SK-N-SH (cell line): ENCODE results near the gene KRT81. TPM values are rescaled to one million over a fixed set of nuclear protein-coding genes. Genes with fewer than 3 reads are reported as not detected.

Experiments
- CTCF ChIA-PET: fragments of 300-600, 350-600 bp; formaldehyde crosslinking; extraction: SDS; loops from one replicate; lab custom pipeline; 2021; lab: Yijun Ruan, JAX
- POLR2A ChIA-PET: fragments of 350-600 bp; sonication (Branson Sonifier 250); formaldehyde crosslinking; extraction: SDS; loops from one replicate; lab custom pipeline; 2020; ENCODE audit warnings: antibody characterized with exemption, inconsistent platforms; lab: Yijun Ruan, JAX
- DNase-seq: peaks from one replicate; pipeline ENCODE4 v3.0.0; 2012
- H2AFZ ChIP-seq: fragments of 200-600 bp; sonication (generic); 2 replicates; pipeline ENCODE4 v1.8.1; 2016; ENCODE audit warnings: antibody characterized with exemption, mild to moderate bottlenecking, low read depth
- H3F3A ChIP-seq: fragments of 200-600 bp; sonication (generic); replicated peaks from 2 replicates; pipeline ENCODE3; 2016; ENCODE audit warnings: antibody characterized with exemption, mild to moderate bottlenecking; ENCODE audit not compliant: insufficient read depth
- H3K27ac ChIP-seq, 2 experiments: fragments of 200-500 bp in 1 of 2; fragments of 200-600 bp in 1 of 2; sonication (Bioruptor generic) in 1 of 2; sonication (generic), shearing (Covaris generic) in 1 of 2; 2 replicates each; pipeline versions ENCODE4 v1.5.1 to v1.6.1; 2014 to 2016; ENCODE audit warnings: low read depth in 2 of 2, inconsistent platforms in 1 of 2, low read length in 1 of 2, mild to moderate bottlenecking in 1 of 2, mixed read lengths in 1 of 2
- H3K27me3 ChIP-seq: fragments of 200-600 bp; sonication (generic), shearing (Covaris generic); 2 replicates; pipeline ENCODE4 v1.6.1; 2016; ENCODE audit warnings: mixed run types; ENCODE audit not compliant: insufficient read depth
- H3K36me3 ChIP-seq, 2 experiments: fragments of 200-500 bp in 1 of 2; fragments of 200-600 bp in 1 of 2; sonication (Bioruptor generic) in 1 of 2; sonication (generic) in 1 of 2; replicated peaks in 1 of 2; 2 replicates each; pipeline versions ENCODE3 to v1.5.1; 2014 to 2016; ENCODE audit warnings: low read length in 1 of 2, mild to moderate bottlenecking in 1 of 2; ENCODE audit not compliant: insufficient read depth in 2 of 2, control insufficient read depth in 1 of 2
- H3K4me1 ChIP-seq, 2 experiments: fragments of 200-500 bp in 1 of 2; fragments of 200-600 bp in 1 of 2; sonication (Bioruptor generic) in 1 of 2; sonication (generic), shearing (Covaris generic) in 1 of 2; 2 replicates each; pipeline versions ENCODE4 v1.5.1 to v1.6.1; 2014 to 2016; ENCODE audit warnings: low read depth in 1 of 2, low read length in 1 of 2, mixed run types in 1 of 2; ENCODE audit not compliant: insufficient read depth in 2 of 2, control insufficient read depth in 1 of 2
- H3K4me2 ChIP-seq: fragments of 200-600 bp; sonication (generic), shearing (Covaris generic); 2 replicates; pipeline ENCODE4 v1.6.1; 2017; ENCODE audit warnings: mixed run types
- H3K4me3 ChIP-seq, 2 experiments: fragments of 200-500 bp in 1 of 2; fragments of 200-600 bp in 1 of 2; sonication (Bioruptor generic) in 1 of 2; sonication (generic), shearing (Covaris generic) in 1 of 2; 2 replicates each; pipeline versions ENCODE4 v1.5.1 to v1.8.1; 2014 to 2016; ENCODE audit warnings: low read depth in 2 of 2, inconsistent platforms in 1 of 2, low read length in 1 of 2, mild to moderate bottlenecking in 1 of 2, mixed read lengths in 1 of 2, moderate library complexity in 1 of 2
- H3K79me2 ChIP-seq: fragments of 200-600 bp; sonication (generic); 2 replicates; pipeline ENCODE4 v1.8.1; 2017; ENCODE audit warnings: mild to moderate bottlenecking; ENCODE audit not compliant: insufficient read depth
- H3K9ac ChIP-seq: fragments of 200-600 bp; sonication (generic); 2 replicates; pipeline ENCODE4 v1.6.1; 2017; ENCODE audit warnings: mixed run types
- H3K9me2 ChIP-seq: fragments of 200-600 bp; sonication (generic); 2 replicates; pipeline ENCODE4 v1.6.1; 2017; ENCODE audit warnings: mixed run types
- H3K9me3 ChIP-seq: fragments of 200-600 bp; sonication (generic); 2 replicates; pipeline ENCODE4 v1.6.1; 2017; ENCODE audit warnings: mixed run types, mild to moderate bottlenecking, moderate library complexity
- H4K20me1 ChIP-seq: fragments of 200-600 bp; sonication (generic); 2 replicates; pipeline ENCODE4 v1.6.1; 2017; ENCODE audit warnings: mild to moderate bottlenecking, mixed run types; ENCODE audit not compliant: insufficient read depth
- CHD2 ChIP-seq: fragments of 150-350 bp; IDR thresholded peaks from 2 replicates; pipeline ENCODE4 v1.6.1; 2018; ENCODE audit warnings: low read length; ENCODE audit not compliant: partially characterized antibody
- ELF1 ChIP-seq: IDR thresholded peaks from 2 replicates; pipeline ENCODE4 v1.4.0; 2012
- EZH2phosphoT487 ChIP-seq: fragments of 200-600 bp; sonication (generic); IDR thresholded peaks from 2 replicates; pipeline ENCODE4 v1.6.1; 2017; ENCODE audit warnings: low read depth, mixed run types, mild to moderate bottlenecking, antibody characterized with exemption, moderate library complexity, borderline replicate concordance
- FOXJ3 ChIP-seq: sonication (generic); formaldehyde crosslinking; IDR thresholded peaks from 2 replicates; pipeline ENCODE4 v1.5.1; 2020; ENCODE audit warnings: mild to moderate bottlenecking, missing genetic modification reagents
- NFIC ChIP-seq: IDR thresholded peaks from 2 replicates; pipeline ENCODE4 v1.4.0; 2012; ENCODE audit warnings: borderline replicate concordance
- POLR2AphosphoS5 ChIP-seq: IDR thresholded peaks from 2 replicates; pipeline ENCODE4 v1.6.1; 2012; ENCODE audit warnings: low read depth, low read length
- RCOR1 ChIP-seq: fragments of 150-350 bp; IDR thresholded peaks from 2 replicates; pipeline ENCODE4 v1.6.1; 2017; ENCODE audit warnings: antibody characterized with exemption, low read length
- TAF1 ChIP-seq: IDR thresholded peaks from 2 replicates; pipeline ENCODE4 v1.6.1; 2012; ENCODE audit warnings: low read depth, mild to moderate bottlenecking, low read length, moderate library complexity, borderline replicate concordance
- TCF12 ChIP-seq: IDR thresholded peaks from 2 replicates; pipeline ENCODE4 v1.4.0; 2012
- TEAD4 ChIP-seq: IDR thresholded peaks from 2 replicates; pipeline ENCODE4 v1.4.0; 2012; ENCODE audit warnings: mild to moderate bottlenecking, borderline replicate concordance; ENCODE audit not compliant: insufficient read depth
- YY1 ChIP-seq: IDR thresholded peaks from 2 replicates; pipeline ENCODE4 v1.4.0; 2012; ENCODE audit warnings: low read depth, mild to moderate bottlenecking
- whole genome bisulfite sequencing: methylation state at CpG from one replicate; pipeline ENCODE4 v1.1.6; 2017; ENCODE audit warnings: low lambda C conversion rate; 5-methylcytosine and 5-hydroxymethylcytosine counted together
- polyA plus RNA-seq, 3 experiments: library from polyadenylated mRNA; depleted of rRNA; stranded (reverse); fragments of >200 nt; gene quantifications; 2 replicates each; pipeline ENCODE4 v1.2.3, GENCODE V29; 2012
- TF ChIP-seq, protein P1 (sequence below): IDR thresholded peaks from 2 replicates; pipeline ENCODE4 v1.6.1; 2012; ENCODE audit warnings: mild to moderate bottlenecking, low read depth, low read length, moderate library complexity
- TF ChIP-seq, protein P2 (sequence below): IDR thresholded peaks from 2 replicates; pipeline ENCODE4 v1.4.0; 2012; ENCODE audit warnings: low read depth, borderline replicate concordance
- TF ChIP-seq, protein P3 (sequence below): fragments of 150-350 bp; IDR thresholded peaks from 2 replicates; pipeline ENCODE4 v1.6.1; 2016; ENCODE audit warnings: mild to moderate bottlenecking, low read depth, low read length
- TF ChIP-seq, protein P4 (sequence below): fragments of 150-350 bp; IDR thresholded peaks from 2 replicates; pipeline ENCODE4 v1.6.1; 2017; ENCODE audit warnings: antibody characterized with exemption, low read length, low read depth, borderline replicate concordance
- TF ChIP-seq, protein P5 (sequence below): IDR thresholded peaks from 2 replicates; pipeline ENCODE4 v1.4.0; 2012; ENCODE audit warnings: low read depth, borderline replicate concordance

KRT81 gene
- polyA plus RNA-seq, 1 of the 3 experiments (the other 2 are of a cell fraction) = 1.9 TPM

DNA sequence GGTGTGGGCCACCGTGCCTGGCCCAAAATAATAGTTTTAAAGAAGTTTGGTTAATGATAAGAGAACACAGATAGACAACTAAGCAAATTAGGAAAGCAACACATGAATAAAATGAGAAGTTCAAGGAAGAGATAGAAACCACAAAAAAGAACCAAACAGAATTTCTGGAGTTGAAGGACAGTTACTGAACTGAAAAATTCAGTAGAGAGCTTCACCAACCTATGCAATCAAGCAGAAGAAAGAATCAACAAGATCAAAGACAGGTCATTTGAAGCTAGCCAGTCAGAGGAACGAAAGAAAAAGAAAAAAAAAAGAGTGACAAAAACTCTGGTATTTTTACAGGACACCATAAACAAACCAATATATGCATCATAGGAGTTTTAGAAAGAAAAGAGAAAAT lies 45.3 kb upstream of the KRT81 start:
- no peaks in the 10 kb centered on the region for H3K9me2 ChIP-seq
- CTCF ChIA-PET = interaction anchor here (0.5 to 2.1 kb wide), 4 partner anchors 9 to 100 kb away, joined by 3 to 8 read pairs (median 3); no protein-coding TSS in a partner anchor
- H3F3A ChIP-seq = peaks cover 7% of the 10 kb centered on the region
- H3K4me3 ChIP-seq = no peak overlapping the region
- peaks cover 21% of the 10 kb centered on the region for H3K27me3 ChIP-seq
- no peak overlapping the region for H3K9ac ChIP-seq
- H3K36me3 ChIP-seq = no peaks in the 10 kb centered on the region
- 0 out of 2 replicates have a peak, but pooled peaks cover 8% of the 10 kb centered on the region for H3K9me3 ChIP-seq
- 42% methylated on average over 2 of the region's 2 CpGs for WGBS
- no peaks in the 10 kb centered on the region for H3K79me2 ChIP-seq
- DNase-seq = no peak
- TF ChIP-seq CHD2 (no peak), TCF12 (no peak), POLR2AphosphoS5 (no peak), RCOR1 (no peak), NFIC (no peak), TAF1 (no peak), TEAD4 (no peak)
- TF ChIP-seq, protein P1, sequence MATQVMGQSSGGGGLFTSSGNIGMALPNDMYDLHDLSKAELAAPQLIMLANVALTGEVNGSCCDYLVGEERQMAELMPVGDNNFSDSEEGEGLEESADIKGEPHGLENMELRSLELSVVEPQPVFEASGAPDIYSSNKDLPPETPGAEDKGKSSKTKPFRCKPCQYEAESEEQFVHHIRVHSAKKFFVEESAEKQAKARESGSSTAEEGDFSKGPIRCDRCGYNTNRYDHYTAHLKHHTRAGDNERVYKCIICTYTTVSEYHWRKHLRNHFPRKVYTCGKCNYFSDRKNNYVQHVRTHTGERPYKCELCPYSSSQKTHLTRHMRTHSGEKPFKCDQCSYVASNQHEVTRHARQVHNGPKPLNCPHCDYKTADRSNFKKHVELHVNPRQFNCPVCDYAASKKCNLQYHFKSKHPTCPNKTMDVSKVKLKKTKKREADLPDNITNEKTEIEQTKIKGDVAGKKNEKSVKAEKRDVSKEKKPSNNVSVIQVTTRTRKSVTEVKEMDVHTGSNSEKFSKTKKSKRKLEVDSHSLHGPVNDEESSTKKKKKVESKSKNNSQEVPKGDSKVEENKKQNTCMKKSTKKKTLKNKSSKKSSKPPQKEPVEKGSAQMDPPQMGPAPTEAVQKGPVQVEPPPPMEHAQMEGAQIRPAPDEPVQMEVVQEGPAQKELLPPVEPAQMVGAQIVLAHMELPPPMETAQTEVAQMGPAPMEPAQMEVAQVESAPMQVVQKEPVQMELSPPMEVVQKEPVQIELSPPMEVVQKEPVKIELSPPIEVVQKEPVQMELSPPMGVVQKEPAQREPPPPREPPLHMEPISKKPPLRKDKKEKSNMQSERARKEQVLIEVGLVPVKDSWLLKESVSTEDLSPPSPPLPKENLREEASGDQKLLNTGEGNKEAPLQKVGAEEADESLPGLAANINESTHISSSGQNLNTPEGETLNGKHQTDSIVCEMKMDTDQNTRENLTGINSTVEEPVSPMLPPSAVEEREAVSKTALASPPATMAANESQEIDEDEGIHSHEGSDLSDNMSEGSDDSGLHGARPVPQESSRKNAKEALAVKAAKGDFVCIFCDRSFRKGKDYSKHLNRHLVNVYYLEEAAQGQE = no peak
- POLR2A ChIA-PET = no interaction called here
- no peak overlapping the region for H2AFZ ChIP-seq
- H3K4me1 ChIP-seq = peaks cover 0 to 12% of the 10 kb centered on the region in 2 experiments; a peak in 2 of 4 replicates
- no peak overlapping the region for H3K4me2 ChIP-seq
- no peak overlapping the region for H3K27ac ChIP-seq
- H4K20me1 ChIP-seq = no peaks in the 10 kb centered on the region

DNA sequence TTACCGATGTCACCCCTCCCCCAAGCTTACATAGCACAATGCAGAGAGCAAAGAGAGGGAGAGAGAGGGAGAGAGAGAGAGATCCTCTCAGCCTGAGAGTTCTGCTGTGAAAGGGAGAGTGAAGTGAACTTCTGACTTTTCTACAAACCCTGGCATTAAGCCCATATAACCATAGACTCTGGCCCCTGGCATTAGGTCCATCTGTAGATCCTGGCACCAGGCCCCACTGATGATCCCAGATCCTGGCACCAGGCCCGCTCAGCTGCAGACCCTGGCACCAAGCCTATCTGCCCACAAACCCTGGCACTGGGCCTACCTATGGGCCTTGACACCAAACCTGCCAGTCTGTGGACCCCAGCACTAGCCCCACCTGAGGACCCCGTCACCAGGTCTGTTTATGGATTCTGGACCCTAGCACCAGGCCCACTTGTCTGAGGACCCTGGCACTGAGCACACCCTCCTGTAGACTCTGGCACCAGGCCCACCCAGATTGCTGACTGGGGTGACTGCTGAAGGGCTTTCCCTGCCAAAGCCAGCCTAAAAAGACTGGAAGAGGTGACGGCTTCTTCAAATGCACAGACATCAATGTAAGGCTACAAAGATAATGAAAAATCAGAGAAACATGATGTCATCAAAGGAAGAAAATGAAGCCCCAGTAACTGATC lies 44.4 kb upstream of the KRT81 start:
- Histone ChIP-seq H3K9me2 (no peaks in the 10 kb centered on the region), H3K27ac (no peak overlapping the region), H2AFZ (no peak overlapping the region), H3K4me3 (no peak overlapping the region), H4K20me1 (no peaks in the 10 kb centered on the region), H3K4me1 (peaks cover 0 to 16% of the 10 kb centered on the region in 2 experiments; a peak in 2 of 4 replicates), H3F3A (peaks cover 7% of the 10 kb centered on the region), H3K27me3 (peaks cover 12% of the 10 kb centered on the region), H3K36me3 (no peaks in the 10 kb centered on the region), H3K79me2 (no peaks in the 10 kb centered on the region), H3K9me3 (0 out of 2 replicates have a peak, but pooled peaks cover 8% of the 10 kb centered on the region), H3K9ac (no peak overlapping the region), H3K4me2 (no peak overlapping the region)
- ChIA-PET POLR2A (no interaction called here), CTCF (interaction anchor here (1.0 to 5.4 kb wide), 4 partner anchors 8 to 178 kb away, joined by 3 to 25 read pairs (median 6); no protein-coding TSS in a partner anchor)
- peak; percentile 78 for DNase-seq
- 10% methylated on average over 2 of the region's 4 CpGs for WGBS
- peak; percentile 78; the same call in 1 of the 2 replicates for TF ChIP-seq RCOR1
- TF ChIP-seq, protein P2, sequence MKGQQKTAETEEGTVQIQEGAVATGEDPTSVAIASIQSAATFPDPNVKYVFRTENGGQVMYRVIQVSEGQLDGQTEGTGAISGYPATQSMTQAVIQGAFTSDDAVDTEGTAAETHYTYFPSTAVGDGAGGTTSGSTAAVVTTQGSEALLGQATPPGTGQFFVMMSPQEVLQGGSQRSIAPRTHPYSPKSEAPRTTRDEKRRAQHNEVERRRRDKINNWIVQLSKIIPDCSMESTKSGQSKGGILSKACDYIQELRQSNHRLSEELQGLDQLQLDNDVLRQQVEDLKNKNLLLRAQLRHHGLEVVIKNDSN = no peak
- TF ChIP-seq YY1 = no peak
- TF ChIP-seq, protein P3, sequence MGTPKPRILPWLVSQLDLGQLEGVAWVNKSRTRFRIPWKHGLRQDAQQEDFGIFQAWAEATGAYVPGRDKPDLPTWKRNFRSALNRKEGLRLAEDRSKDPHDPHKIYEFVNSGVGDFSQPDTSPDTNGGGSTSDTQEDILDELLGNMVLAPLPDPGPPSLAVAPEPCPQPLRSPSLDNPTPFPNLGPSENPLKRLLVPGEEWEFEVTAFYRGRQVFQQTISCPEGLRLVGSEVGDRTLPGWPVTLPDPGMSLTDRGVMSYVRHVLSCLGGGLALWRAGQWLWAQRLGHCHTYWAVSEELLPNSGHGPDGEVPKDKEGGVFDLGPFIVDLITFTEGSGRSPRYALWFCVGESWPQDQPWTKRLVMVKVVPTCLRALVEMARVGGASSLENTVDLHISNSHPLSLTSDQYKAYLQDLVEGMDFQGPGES = no peak
- TF ChIP-seq FOXJ3 (CRISPR knock-in tag) = no peak
- no peak for TF ChIP-seq EZH2phosphoT487
- no peak for TF ChIP-seq ELF1
- TF ChIP-seq, protein P4, sequence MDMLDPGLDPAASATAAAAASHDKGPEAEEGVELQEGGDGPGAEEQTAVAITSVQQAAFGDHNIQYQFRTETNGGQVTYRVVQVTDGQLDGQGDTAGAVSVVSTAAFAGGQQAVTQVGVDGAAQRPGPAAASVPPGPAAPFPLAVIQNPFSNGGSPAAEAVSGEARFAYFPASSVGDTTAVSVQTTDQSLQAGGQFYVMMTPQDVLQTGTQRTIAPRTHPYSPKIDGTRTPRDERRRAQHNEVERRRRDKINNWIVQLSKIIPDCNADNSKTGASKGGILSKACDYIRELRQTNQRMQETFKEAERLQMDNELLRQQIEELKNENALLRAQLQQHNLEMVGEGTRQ = no peak
- TF ChIP-seq, protein P5, sequence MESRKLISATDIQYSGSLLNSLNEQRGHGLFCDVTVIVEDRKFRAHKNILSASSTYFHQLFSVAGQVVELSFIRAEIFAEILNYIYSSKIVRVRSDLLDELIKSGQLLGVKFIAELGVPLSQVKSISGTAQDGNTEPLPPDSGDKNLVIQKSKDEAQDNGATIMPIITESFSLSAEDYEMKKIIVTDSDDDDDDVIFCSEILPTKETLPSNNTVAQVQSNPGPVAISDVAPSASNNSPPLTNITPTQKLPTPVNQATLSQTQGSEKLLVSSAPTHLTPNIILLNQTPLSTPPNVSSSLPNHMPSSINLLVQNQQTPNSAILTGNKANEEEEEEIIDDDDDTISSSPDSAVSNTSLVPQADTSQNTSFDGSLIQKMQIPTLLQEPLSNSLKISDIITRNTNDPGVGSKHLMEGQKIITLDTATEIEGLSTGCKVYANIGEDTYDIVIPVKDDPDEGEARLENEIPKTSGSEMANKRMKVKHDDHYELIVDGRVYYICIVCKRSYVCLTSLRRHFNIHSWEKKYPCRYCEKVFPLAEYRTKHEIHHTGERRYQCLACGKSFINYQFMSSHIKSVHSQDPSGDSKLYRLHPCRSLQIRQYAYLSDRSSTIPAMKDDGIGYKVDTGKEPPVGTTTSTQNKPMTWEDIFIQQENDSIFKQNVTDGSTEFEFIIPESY = no peak
